AG04450 (cell line): Measurements from ENCODE around the gene ABHD6. TPM values are rescaled to one million over a fixed set of nuclear protein-coding genes. Genes with fewer than 3 reads are reported as not detected.
"Not testable (repeated sequence)": the region's sequence is repeated elsewhere in the genome, so short reads cannot be mapped to it uniquely, and the experiment has no call there.

Experiments used
- CTCF ChIA-PET: fragments of 300-600, 350-600 bp; formaldehyde crosslinking; extraction: SDS; loops from one replicate; lab custom pipeline; 2022; ENCODE audit warnings: antibody characterized with exemption, inconsistent platforms; lab: Charles Lee
- POLR2A ChIA-PET: fragments of 350-600 bp; formaldehyde crosslinking; extraction: SDS; loops from one replicate; lab custom pipeline; 2021; ENCODE audit warnings: antibody characterized with exemption, inconsistent platforms; lab: Yijun Ruan, JAX
- DNase-seq: peaks from one replicate; pipeline ENCODE4 v3.0.0-alpha.2; 2011; ENCODE audit warnings: low read depth, low spot score
- H3K27ac ChIP-seq: one replicate; pipeline ENCODE4 v1.5.1; 2012; ENCODE audit warnings: low read depth, low read length, control low read depth
- H3K27me3 ChIP-seq: one replicate; pipeline ENCODE4 v1.6.0; 2012; ENCODE audit warnings: low read length; ENCODE audit not compliant: control insufficient read depth, insufficient read depth
- H3K4me3 ChIP-seq: 2 replicates; pipeline ENCODE4 v1.5.1; 2011; ENCODE audit warnings: mild to moderate bottlenecking, low read depth, low read length, control low read depth
- H3K9me3 ChIP-seq: 2 replicates; pipeline ENCODE4 v1.5.1; 2012; ENCODE audit warnings: low read length; ENCODE audit not compliant: control insufficient read depth, insufficient read depth
- CTCF ChIP-seq: IDR thresholded peaks from 2 replicates; pipeline ENCODE4 v1.5.1; 2011; ENCODE audit warnings: low read depth, low read length, control low read depth, inconsistent platforms
- polyA plus RNA-seq: library from polyadenylated mRNA; depleted of rRNA; stranded (reverse); fragments of >200 nt; gene quantifications from 2 replicates; pipeline ENCODE4 v1.2.3, GENCODE V29; 2011

ABHD6 gene
- polyA plus RNA-seq, 1 experiment: 8.4 TPM

- no peak overlapping the region for H3K27ac ChIP-seq
- TF ChIP-seq CTCF: no peak
- ChIA-PET CTCF (no interaction called here), POLR2A (no interaction called here)
- DNase-seq: no peak
- H3K9me3 ChIP-seq: peaks cover 6% of the 10 kb centered on the region
- peaks cover 22% of the 10 kb centered on the region for H3K27me3 ChIP-seq
- H3K4me3 ChIP-seq: no peak overlapping the region
These were observed 15.3 kb upstream of the ABHD6 start for GRCh38 chr3:58222161-58222724.

GRCh38 chr3:58223855-58224254 is 13.7 kb upstream of the ABHD6 start:
- CTCF ChIA-PET: interaction anchor here (1.3 kb wide), 1 partner anchor 83 kb away, joined by 9 read pairs; the partner anchor contains the start of genes HTD2 and RPP14
- POLR2A ChIA-PET: no interaction called here
- DNase-seq: no peak
- Histone ChIP-seq H3K4me3 (no peak overlapping the region), H3K9me3 (peaks cover 6% of the 10 kb centered on the region), H3K27me3 (peaks cover 20% of the 10 kb centered on the region), H3K27ac (no peak overlapping the region)
- no peak for TF ChIP-seq CTCF

GRCh38 chr3:58227933-58228332 is 9.7 kb upstream of the ABHD6 start:
- peaks cover 20% of the 10 kb centered on the region for H3K27me3 ChIP-seq
- H3K4me3 ChIP-seq, H3K27ac ChIP-seq, DNase-seq, H3K9me3 ChIP-seq, POLR2A ChIA-PET: not testable (repeated sequence)
- CTCF ChIA-PET: interaction anchor here (1.1 to 2.0 kb wide), 3 partner anchors 11 to 78 kb away, joined by 4 to 11 read pairs (median 6); partner anchors contain the start of genes HTD2 and RPP14

GRCh38 chr3:58230876-58231552 is 6.6 kb upstream of the ABHD6 start:
- no peak for TF ChIP-seq CTCF
- Histone ChIP-seq H3K9me3 (no peaks in the 10 kb centered on the region), H3K27me3 (peaks cover 7% of the 10 kb centered on the region), H3K27ac (no peak overlapping the region), H3K4me3 (no peak overlapping the region)
- DNase-seq: no peak
- ChIA-PET CTCF (interaction anchor here (0.6 to 6.6 kb wide), 6 partner anchors 9 to 75 kb away, joined by 3 to 60 read pairs (median 5); partner anchors contain the start of genes HTD2 and RPP14), POLR2A (no interaction called here)

GRCh38 chr3:58231666-58232065 is 5.9 kb upstream of the ABHD6 start:
- POLR2A ChIA-PET: no interaction called here
- DNase-seq: no peak
- Histone ChIP-seq H3K27me3 (peaks cover 7% of the 10 kb centered on the region), H3K4me3 (no peak overlapping the region), H3K9me3 (no peaks in the 10 kb centered on the region), H3K27ac (no peak overlapping the region)
- CTCF ChIA-PET: interaction anchor here (2.2 to 6.6 kb wide), 2 partner anchors 14 to 75 kb away, joined by 10 to 60 read pairs; partner anchors contain the start of genes HTD2 and RPP14
- TF ChIP-seq CTCF: no peak
